Heart right ventricle (tissue), 16 donors: ENCODE measurements around the gene COX4I2. TPM values are rescaled to one million over a fixed set of nuclear protein-coding genes. Genes with fewer than 3 reads are reported as not detected.
A peak's percentile ranks its signal among the peaks of the same experiment; 100 is the strongest.

Experiments
- ATAC-seq, 8 donors: fragments of 200-7000 bp; cut with Tn5 transposase; one replicate each; pipeline ENCODE4 v1.9.1; 2020; ENCODE audit warnings: mild to moderate bottlenecking in 8 of 8, moderate library complexity in 8 of 8, moderate number of reproducible peaks in 1 of 8
- DNase-seq, 2 donors: peaks; one replicate each; pipeline ENCODE4 v3.0.0-alpha.2; 2020
- H3K27ac ChIP-seq, 10 donors: fragments of 200-600 bp; sonication (generic) in 2 of 10; one replicate each; pipeline versions ENCODE4 v1.5.0 to v1.8.0; 2020 to 2022; ENCODE audit warnings: mild to moderate bottlenecking in 3 of 10
- H3K27me3 ChIP-seq, 7 donors: fragments of 200-600 bp; one replicate each; pipeline ENCODE4 v1.8.0; 2021 to 2022; ENCODE audit warnings: mild to moderate bottlenecking in 2 of 7
- H3K36me3 ChIP-seq, 9 donors: fragments of 200-600 bp; sonication (generic) in 1 of 9; one replicate each; pipeline versions ENCODE4 v1.5.0 to v1.8.0; 2020 to 2022; ENCODE audit warnings: mild to moderate bottlenecking in 2 of 9
- H3K4me1 ChIP-seq, 9 donors: fragments of 200-600 bp; sonication (generic) in 1 of 9; one replicate each; pipeline versions ENCODE4 v1.5.0 to v1.8.0; 2020 to 2022; ENCODE audit warnings: mild to moderate bottlenecking in 4 of 9
- H3K4me3 ChIP-seq, 10 donors: fragments of 200-600 bp; sonication (generic) in 2 of 10; one replicate each; pipeline versions ENCODE4 v1.5.0 to v1.8.0; 2020 to 2022; ENCODE audit warnings: mild to moderate bottlenecking in 7 of 10, moderate library complexity in 2 of 10
- H3K9me3 ChIP-seq, 11 donors: fragments of 200-600 bp in 10 of 11; sonication (generic) in 2 of 11; one replicate each; pipeline versions ENCODE4 v1.5.0 to v1.8.0; 2013 to 2022; ENCODE audit warnings: mild to moderate bottlenecking in 2 of 11, control low read depth in 1 of 11, moderate library complexity in 1 of 11
- CTCF ChIP-seq, 9 donors: fragments of 200-600 bp; sonication (generic) in 2 of 9; IDR thresholded peaks; one replicate each; pipeline versions ENCODE4 v1.5.0 to v1.8.0; 2021 to 2022; ENCODE audit warnings: antibody characterized with exemption in 9 of 9, mild to moderate bottlenecking in 5 of 9, moderate library complexity in 1 of 9
- WGBS, 2 donors: extraction: QIAGEN DNeasy Blood & Tissue Kit; methylation state at CpG; one replicate each; pipeline ENCODE4 v1.1.7; 2013; ENCODE audit warnings: inconsistent platforms in 1 of 2; 5-methylcytosine and 5-hydroxymethylcytosine counted together
- intact Hi-C, 10 donors: fragments of 100-400 bp; cut with DNase I; formaldehyde crosslinking; loops; one replicate each; pipeline versions ENCODE4 v1.11.1 to v1.14.2; 2022
- polyA plus RNA-seq, 2 donors: library from polyadenylated mRNA; stranded (reverse); fragments of 200-250 nt; gene quantifications; one replicate each; pipeline ENCODE4 v1.2.3, GENCODE V29; 2013
- total RNA-seq, 10 donors: library from RNA; stranded (reverse); fragmentation: NEBNext Ultra II Directional in 3 of 10; extraction: Animal tissue kit (Norgen Biotek cat#: 25700) in 3 of 10; gene quantifications; one replicate each; pipeline versions ENCODE4 v1.2.1 to v1.2.4, GENCODE V29; 2021 to 2023
- donor health status: Arrhythmogenic right ventricular cardiomyopathy.
- donor health status: ischemic (EF 13 %, LVEDD 7.1; RV severe dilation, severe dysfunction).
- donor health status: healthy with polysubstance abuse.
- donor health status: DM: no; HTN: yes; CAD: no.
- donor health status: DM: no; HTN: no; CAD: no.
- donor health status: ischemic (EF 25% LVEDD 6.9; RV normal size, moderate dysfunction).
- donor health status: ischemic (EF 25% LVEDD 5.7; RV mildly dilated, moderate dysfunction).
- donor health status: healthy.
- donor health status: DM: yes; HTN: yes; CAD: no.
- donor health status: Ischemic cardiomyopathy.
- donor health status: ischemic (EF 35%, LVEDD 5.7; RV mildly dilated, moderate dysfunction).
- donor health status: nonischemic (EF 11% LVEDD 7.7; RV severe dilation, severe dysfunction).
- donor health status: DM: yes; HTN: yes; CAD: no.
- donor health status: PGD.
- donor health status: ischemic (EF 29% LVEDD 5.4; RV normal size, mild dysfunction).
- donor health status: nonischemic (EF 23%, LVEDD 6.1; RV moderate dilation, normal function).

COX4I2 gene
- total and polyA plus RNA-seq, 12 donors: 3.8 to 103 (median 8.2) TPM

DNA sequence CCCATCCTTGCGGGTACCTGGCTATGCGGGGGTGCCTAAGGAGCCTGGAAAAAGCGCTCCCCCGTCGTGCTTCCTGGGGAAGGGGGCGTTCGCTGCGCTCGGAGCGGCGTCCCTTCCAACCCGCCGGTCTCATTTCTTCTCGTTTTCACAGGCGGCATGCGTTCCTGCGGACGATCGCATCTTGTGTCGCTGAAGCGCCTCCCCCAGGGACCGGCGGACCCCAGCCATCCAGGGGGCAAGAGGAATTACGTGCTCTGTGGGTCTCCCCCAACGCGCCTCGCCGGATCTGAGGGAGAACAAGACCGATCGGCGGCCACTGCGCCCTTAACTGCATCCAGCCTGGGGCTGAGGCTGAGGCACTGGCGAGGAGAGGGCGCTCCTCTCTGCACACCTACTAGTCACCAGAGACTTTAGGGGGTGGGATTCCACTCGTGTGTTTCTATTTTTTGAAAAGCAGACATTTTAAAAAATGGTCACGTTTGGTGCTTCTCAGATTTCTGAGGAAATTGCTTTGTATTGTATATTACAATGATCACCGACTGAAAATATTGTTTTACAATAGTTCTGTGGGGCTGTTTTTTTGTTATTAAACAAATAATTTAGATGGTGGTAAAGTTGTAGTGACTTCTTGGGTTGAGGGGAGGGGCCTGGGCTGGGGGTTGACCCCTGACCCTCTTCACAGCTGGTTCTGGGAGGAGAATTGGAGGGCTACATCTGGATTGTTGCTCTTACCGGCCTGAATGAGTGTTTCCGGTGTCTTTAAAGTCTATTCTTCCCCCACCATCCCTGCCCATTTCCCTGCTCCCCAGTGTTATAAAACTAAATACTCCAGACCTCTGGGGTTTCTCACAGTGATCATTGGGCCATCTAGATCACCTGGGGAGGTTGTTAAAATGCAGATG, 31.6 kb upstream of the COX4I2 start:
- TF ChIP-seq CTCF (IDR thresholded peaks at IDR 0.05): no peak
- intact Hi-C loops: loop anchor here in 6 of 10 donors (1.0 to 2.0 kb wide), 2 partner anchors 33 kb away; no protein-coding TSS in a partner anchor
- whole genome bisulfite sequencing, 2 donors: 10% methylated on average over 34 to 39 of the region's 39 CpGs
- no peaks in the 10 kb centered on the region for H3K9me3 ChIP-seq
- H3K36me3 ChIP-seq: peaks cover 0 to 14% (median 0%) of the 10 kb centered on the region in 9 donors
- peaks cover 0 to 37% (median 0%) of the 10 kb centered on the region in 7 donors for H3K27me3 ChIP-seq
- peaks cover 8 to 74% (median 39%) of the 10 kb centered on the region in 9 donors for H3K4me1 ChIP-seq
- H3K27ac ChIP-seq: peak overlapping the region; percentile 86 to 99 (median 95)
- DNase-seq (peak in 1 of 2 donors; percentile 37), ATAC-seq (no peak)
- H3K4me3 ChIP-seq: peak overlapping the region; percentile 61 to 89 (median 80)

DNA sequence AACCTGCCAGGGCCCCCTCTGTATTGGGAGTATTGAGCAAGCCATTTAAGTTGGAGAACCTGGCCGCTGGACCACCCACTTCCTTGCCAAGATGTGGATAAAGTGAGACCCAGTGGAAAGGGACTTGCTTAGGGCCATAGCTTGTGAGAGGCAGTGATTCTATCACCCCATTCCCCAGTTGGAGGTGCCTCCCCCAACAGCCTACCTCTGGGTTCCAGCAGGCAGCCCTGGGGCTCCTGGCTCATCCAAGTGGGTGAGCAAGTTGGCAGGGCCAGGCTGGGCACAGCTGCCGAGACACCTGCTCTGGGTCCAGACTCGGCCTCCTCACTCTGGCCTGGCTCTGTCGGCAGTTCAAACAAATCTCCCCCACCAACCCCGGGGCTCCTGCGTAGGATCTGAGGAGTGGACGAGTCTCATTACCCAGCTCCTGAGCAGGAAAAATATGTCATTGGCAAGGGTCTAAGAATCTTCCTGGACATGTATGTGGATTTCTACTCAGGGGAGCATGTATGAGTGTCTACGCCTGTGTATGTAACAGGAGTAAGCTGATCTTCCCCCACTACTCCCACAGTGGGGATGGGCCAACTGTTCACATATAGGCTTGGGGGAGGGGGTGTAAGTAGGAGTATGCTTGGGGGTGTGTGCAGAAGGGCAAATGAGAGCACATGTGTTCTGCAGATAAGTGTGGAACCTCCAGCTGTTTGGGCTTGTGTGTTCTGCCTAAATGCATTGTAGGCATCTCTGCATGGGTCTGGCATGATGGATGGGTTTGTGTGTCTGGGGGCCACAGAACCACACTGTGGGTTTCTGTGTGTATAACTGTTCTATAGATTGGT, 30.7 kb upstream of the COX4I2 start:
- ATAC-seq (peak in 4 of 8 donors; percentile 0 to 6 (median 4)), DNase-seq (peak; percentile 34 to 50)
- peaks cover 0 to 37% (median 0%) of the 10 kb centered on the region in 7 donors for H3K27me3 ChIP-seq
- H3K9me3 ChIP-seq: no peaks in the 10 kb centered on the region
- intact Hi-C loops: loop anchor here in 1 of 10 donors (2.0 kb wide), 1 partner anchor 34 kb away; no protein-coding TSS in a partner anchor
- H3K4me1 ChIP-seq: peaks cover 8 to 82% (median 39%) of the 10 kb centered on the region in 9 donors
- H3K36me3 ChIP-seq: peaks cover 0 to 14% (median 0%) of the 10 kb centered on the region in 9 donors
- peak overlapping the region; percentile 61 to 89 (median 80) for H3K4me3 ChIP-seq
- TF ChIP-seq CTCF (IDR thresholded peaks at IDR 0.05): no peak
- WGBS, 2 donors: 43 to 51% methylated on average over 8 of the region's 8 CpGs
- peak overlapping the region; percentile 86 to 99 (median 95) for H3K27ac ChIP-seq

- no peak for TF ChIP-seq CTCF (IDR thresholded peaks at IDR 0.05)
- ATAC-seq (no peak), DNase-seq (no peak)
- Histone ChIP-seq H3K9me3 (no peaks in the 10 kb centered on the region), H3K27me3 (peaks cover 0 to 37% (median 0%) of the 10 kb centered on the region in 7 donors), H3K36me3 (peaks cover 0 to 14% (median 0%) of the 10 kb centered on the region in 9 donors), H3K4me1 (peaks cover 8 to 88% (median 45%) of the 10 kb centered on the region in 9 donors), H3K27ac (peak overlapping the region; percentile 86 to 99 (median 95)), H3K4me3 (peak overlapping the region; percentile 61 to 89 (median 80))
- WGBS, 2 donors: 54 to 59% methylated on average over 9 of the region's 9 CpGs
- intact Hi-C loops: loop anchor here in 5 of 10 donors (1.0 to 2.0 kb wide), 7 partner anchors 13 to 39 kb away; no protein-coding TSS in a partner anchor
Observed at GRCh38 chr20:31607640-31608250, 30.0 kb upstream of the COX4I2 start.
